Measurements from ENCODE around the gene WRNIP1. TPM values are rescaled to one million over a fixed set of nuclear protein-coding genes. Genes with fewer than 3 reads are reported as not detected.

WRNIP1 gene
- total RNA-seq, 1 experiment from 2014 or later: 36.3 TPM

DNA sequence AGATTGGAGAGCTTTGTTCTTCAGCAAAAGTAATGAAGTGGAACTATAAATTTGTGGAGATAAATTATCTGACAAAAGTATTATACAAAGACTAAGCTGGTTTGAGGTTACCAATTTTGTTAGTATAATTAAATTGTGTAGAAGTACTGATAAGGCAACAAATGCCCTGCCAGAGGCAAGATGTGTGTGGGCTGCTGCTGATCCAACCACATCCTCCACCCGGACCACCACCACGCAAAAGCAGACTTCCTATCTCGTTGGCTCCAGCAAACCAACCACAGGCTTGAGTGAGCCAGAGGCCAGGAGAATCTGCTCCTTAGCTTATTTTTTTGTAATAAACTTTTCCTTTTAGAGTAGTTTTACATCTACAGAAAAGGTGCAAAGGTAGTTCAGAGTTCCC, 13.3 kb upstream of the WRNIP1 start (continued):
- TF ChIP-seq, protein P1, sequence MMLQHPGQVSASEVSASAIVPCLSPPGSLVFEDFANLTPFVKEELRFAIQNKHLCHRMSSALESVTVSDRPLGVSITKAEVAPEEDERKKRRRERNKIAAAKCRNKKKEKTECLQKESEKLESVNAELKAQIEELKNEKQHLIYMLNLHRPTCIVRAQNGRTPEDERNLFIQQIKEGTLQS (CRISPR knock-in tag; conservative IDR thresholded peaks at IDR 0.05): no peak
- TF ChIP-seq GRHL2 (CRISPR knock-in tag; IDR thresholded peaks at IDR 0.05; ENCODE audit: insufficient replicate concordance, severe bottlenecking) (no peak), CBFB (CRISPR knock-in tag; IDR thresholded peaks at IDR 0.05; ENCODE audit: low read depth) (no peak), OVOL2 (CRISPR knock-in tag; IDR thresholded peaks at IDR 0.05; ENCODE audit: borderline replicate concordance) (no peak), RELA (CRISPR knock-in tag; IDR thresholded peaks at IDR 0.05; ENCODE audit: borderline replicate concordance) (no peak), ELF4 (CRISPR knock-in tag; IDR thresholded peaks at IDR 0.05; ENCODE audit: low read depth) (no peak), ZNF416 (CRISPR knock-in tag; IDR thresholded peaks at IDR 0.05) (no peak)
- TF ChIP-seq, protein P2, sequence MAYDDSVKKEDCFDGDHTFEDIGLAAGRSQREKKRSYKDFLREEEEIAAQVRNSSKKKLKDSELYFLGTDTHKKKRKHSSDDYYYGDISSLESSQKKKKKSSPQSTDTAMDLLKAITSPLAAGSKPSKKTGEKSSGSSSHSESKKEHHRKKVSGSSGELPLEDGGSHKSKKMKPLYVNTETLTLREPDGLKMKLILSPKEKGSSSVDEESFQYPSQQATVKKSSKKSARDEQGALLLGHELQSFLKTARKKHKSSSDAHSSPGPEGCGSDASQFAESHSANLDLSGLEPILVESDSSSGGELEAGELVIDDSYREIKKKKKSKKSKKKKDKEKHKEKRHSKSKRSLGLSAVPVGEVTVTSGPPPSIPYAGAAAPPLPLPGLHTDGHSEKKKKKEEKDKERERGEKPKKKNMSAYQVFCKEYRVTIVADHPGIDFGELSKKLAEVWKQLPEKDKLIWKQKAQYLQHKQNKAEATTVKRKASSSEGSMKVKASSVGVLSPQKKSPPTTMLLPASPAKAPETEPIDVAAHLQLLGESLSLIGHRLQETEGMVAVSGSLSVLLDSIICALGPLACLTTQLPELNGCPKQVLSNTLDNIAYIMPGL (CRISPR knock-in tag; IDR thresholded peaks at IDR 0.05): no peak
- TF ChIP-seq, protein P3, sequence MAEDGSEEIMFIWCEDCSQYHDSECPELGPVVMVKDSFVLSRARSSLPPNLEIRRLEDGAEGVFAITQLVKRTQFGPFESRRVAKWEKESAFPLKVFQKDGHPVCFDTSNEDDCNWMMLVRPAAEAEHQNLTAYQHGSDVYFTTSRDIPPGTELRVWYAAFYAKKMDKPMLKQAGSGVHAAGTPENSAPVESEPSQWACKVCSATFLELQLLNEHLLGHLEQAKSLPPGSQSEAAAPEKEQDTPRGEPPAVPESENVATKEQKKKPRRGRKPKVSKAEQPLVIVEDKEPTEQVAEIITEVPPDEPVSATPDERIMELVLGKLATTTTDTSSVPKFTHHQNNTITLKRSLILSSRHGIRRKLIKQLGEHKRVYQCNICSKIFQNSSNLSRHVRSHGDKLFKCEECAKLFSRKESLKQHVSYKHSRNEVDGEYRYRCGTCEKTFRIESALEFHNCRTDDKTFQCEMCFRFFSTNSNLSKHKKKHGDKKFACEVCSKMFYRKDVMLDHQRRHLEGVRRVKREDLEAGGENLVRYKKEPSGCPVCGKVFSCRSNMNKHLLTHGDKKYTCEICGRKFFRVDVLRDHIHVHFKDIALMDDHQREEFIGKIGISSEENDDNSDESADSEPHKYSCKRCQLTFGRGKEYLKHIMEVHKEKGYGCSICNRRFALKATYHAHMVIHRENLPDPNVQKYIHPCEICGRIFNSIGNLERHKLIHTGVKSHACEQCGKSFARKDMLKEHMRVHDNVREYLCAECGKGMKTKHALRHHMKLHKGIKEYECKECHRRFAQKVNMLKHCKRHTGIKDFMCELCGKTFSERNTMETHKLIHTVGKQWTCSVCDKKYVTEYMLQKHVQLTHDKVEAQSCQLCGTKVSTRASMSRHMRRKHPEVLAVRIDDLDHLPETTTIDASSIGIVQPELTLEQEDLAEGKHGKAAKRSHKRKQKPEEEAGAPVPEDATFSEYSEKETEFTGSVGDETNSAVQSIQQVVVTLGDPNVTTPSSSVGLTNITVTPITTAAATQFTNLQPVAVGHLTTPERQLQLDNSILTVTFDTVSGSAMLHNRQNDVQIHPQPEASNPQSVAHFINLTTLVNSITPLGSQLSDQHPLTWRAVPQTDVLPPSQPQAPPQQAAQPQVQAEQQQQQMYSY (CRISPR knock-in tag; IDR thresholded peaks at IDR 0.05): no peak

DNA sequence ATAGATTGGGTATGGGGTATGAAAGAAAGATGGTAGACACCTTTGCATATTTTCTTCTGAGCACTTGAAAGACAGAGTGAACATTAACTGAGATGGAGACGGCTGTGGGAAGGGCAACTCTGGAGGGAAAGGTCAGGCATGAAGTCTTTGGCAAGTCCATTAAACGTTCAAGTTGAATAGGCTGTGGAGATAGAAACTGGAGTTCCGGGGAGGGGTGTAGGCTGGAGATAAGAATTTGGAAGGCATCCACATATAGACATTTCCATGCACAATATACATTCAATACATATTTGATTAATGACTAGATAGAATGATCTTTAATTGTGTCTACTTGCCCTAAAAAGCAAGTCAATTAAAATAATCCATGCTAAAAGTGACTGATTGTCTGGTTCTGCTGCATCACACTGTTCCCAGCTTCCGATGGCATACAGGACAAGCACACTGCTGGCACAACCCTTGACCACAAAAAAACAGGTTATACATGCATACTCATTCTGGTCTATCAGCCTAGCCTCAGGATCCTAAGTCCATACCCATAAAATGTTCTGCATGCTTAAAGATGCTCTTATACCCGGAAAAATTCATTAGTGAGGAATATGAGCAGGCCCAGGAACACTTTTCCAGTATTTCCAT, 12.6 kb upstream of the WRNIP1 start:
- ChIA-PET POLR2A (no interaction called here), CTCF (interaction anchor here (1.3 to 1.7 kb wide), 2 partner anchors 13 to 14 kb away, joined by 3 to 7 read pairs; partner anchors contain the start of gene WRNIP1)
- Mint-ChIP-seq H3K27ac (no peak overlapping the region), H3K36me3 (no peaks in the 10 kb centered on the region), H3K27me3 (ENCODE audit: low read depth) (no peaks in the 10 kb centered on the region), H3K9me3 (no peaks in the 10 kb centered on the region), H3K4me3 (no peak overlapping the region), H3K4me1 (0 out of 2 replicates have a peak, but pooled peaks cover 3% of the 10 kb centered on the region)
- no peak for ATAC-seq
- DNase-seq (ENCODE audit: low spot score): no peak
- no peak for TF ChIP-seq NR1H2 (CRISPR knock-in tag; IDR thresholded peaks at IDR 0.05)
- no peak for TF ChIP-seq ZNF317 (CRISPR knock-in tag; IDR thresholded peaks at IDR 0.05; ENCODE audit: borderline replicate concordance, low read depth)
- no peak for TF ChIP-seq TCF7 (CRISPR knock-in tag; IDR thresholded peaks at IDR 0.05; ENCODE audit: low read depth)
- TF ChIP-seq FOXP1 (CRISPR knock-in tag; IDR thresholded peaks at IDR 0.05; ENCODE audit: borderline replicate concordance): no peak
- no peak for TF ChIP-seq SMAD4 (CRISPR knock-in tag; IDR thresholded peaks at IDR 0.05)
- TF ChIP-seq, protein P4, sequence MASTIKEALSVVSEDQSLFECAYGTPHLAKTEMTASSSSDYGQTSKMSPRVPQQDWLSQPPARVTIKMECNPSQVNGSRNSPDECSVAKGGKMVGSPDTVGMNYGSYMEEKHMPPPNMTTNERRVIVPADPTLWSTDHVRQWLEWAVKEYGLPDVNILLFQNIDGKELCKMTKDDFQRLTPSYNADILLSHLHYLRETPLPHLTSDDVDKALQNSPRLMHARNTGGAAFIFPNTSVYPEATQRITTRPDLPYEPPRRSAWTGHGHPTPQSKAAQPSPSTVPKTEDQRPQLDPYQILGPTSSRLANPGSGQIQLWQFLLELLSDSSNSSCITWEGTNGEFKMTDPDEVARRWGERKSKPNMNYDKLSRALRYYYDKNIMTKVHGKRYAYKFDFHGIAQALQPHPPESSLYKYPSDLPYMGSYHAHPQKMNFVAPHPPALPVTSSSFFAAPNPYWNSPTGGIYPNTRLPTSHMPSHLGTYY (CRISPR knock-in tag; IDR thresholded peaks at IDR 0.05): no peak
- TF ChIP-seq EMX1 (CRISPR knock-in tag; IDR thresholded peaks at IDR 0.05): no peak
- TF ChIP-seq, protein P5, sequence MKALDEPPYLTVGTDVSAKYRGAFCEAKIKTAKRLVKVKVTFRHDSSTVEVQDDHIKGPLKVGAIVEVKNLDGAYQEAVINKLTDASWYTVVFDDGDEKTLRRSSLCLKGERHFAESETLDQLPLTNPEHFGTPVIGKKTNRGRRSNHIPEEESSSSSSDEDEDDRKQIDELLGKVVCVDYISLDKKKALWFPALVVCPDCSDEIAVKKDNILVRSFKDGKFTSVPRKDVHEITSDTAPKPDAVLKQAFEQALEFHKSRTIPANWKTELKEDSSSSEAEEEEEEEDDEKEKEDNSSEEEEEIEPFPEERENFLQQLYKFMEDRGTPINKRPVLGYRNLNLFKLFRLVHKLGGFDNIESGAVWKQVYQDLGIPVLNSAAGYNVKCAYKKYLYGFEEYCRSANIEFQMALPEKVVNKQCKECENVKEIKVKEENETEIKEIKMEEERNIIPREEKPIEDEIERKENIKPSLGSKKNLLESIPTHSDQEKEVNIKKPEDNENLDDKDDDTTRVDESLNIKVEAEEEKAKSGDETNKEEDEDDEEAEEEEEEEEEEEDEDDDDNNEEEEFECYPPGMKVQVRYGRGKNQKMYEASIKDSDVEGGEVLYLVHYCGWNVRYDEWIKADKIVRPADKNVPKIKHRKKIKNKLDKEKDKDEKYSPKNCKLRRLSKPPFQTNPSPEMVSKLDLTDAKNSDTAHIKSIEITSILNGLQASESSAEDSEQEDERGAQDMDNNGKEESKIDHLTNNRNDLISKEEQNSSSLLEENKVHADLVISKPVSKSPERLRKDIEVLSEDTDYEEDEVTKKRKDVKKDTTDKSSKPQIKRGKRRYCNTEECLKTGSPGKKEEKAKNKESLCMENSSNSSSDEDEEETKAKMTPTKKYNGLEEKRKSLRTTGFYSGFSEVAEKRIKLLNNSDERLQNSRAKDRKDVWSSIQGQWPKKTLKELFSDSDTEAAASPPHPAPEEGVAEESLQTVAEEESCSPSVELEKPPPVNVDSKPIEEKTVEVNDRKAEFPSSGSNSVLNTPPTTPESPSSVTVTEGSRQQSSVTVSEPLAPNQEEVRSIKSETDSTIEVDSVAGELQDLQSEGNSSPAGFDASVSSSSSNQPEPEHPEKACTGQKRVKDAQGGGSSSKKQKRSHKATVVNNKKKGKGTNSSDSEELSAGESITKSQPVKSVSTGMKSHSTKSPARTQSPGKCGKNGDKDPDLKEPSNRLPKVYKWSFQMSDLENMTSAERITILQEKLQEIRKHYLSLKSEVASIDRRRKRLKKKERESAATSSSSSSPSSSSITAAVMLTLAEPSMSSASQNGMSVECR (CRISPR knock-in tag; IDR thresholded peaks at IDR 0.05; ENCODE audit: borderline replicate concordance): no peak
- TF ChIP-seq TEAD1 (CRISPR knock-in tag; IDR thresholded peaks at IDR 0.05): no peak
- TF ChIP-seq CREB1 (CRISPR knock-in tag; IDR thresholded peaks at IDR 0.05): no peak
- TF ChIP-seq, protein P6, sequence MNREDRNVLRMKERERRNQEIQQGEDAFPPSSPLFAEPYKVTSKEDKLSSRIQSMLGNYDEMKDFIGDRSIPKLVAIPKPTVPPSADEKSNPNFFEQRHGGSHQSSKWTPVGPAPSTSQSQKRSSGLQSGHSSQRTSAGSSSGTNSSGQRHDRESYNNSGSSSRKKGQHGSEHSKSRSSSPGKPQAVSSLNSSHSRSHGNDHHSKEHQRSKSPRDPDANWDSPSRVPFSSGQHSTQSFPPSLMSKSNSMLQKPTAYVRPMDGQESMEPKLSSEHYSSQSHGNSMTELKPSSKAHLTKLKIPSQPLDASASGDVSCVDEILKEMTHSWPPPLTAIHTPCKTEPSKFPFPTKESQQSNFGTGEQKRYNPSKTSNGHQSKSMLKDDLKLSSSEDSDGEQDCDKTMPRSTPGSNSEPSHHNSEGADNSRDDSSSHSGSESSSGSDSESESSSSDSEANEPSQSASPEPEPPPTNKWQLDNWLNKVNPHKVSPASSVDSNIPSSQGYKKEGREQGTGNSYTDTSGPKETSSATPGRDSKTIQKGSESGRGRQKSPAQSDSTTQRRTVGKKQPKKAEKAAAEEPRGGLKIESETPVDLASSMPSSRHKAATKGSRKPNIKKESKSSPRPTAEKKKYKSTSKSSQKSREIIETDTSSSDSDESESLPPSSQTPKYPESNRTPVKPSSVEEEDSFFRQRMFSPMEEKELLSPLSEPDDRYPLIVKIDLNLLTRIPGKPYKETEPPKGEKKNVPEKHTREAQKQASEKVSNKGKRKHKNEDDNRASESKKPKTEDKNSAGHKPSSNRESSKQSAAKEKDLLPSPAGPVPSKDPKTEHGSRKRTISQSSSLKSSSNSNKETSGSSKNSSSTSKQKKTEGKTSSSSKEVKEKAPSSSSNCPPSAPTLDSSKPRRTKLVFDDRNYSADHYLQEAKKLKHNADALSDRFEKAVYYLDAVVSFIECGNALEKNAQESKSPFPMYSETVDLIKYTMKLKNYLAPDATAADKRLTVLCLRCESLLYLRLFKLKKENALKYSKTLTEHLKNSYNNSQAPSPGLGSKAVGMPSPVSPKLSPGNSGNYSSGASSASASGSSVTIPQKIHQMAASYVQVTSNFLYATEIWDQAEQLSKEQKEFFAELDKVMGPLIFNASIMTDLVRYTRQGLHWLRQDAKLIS (CRISPR knock-in tag; IDR thresholded peaks at IDR 0.05; ENCODE audit: borderline replicate concordance): no peak

All from WTC11 (cell line).